ENCODE data around the gene AFG1L. TPM values are rescaled to one million over a fixed set of nuclear protein-coding genes. Genes with fewer than 3 reads are reported as not detected.

The AFG1L gene
- total RNA-seq, 1 donor from 2014 or later, result 2.6 TPM

DNA sequence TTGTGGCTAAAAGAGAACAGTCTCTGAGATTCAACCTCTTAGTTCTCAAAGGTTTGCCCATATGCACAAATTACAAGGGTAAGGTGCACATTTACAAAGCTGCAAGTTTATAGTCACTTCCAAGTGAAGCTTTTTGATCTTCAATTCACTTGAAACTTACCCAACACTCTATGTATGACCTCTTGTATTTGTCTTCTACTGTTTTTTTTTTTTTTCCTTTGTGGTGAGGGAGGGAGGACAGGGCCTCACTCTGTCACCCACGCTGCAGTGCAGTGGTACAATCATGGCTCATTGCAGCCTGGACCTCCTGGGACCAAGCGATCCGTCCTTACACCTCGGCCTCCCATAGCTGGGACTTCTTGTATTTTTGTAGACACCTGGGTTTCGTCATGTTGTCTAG lies 261.4 kb downstream of the AFG1L start:
- DNase-seq (ENCODE audit: low read depth) (no peak), FAIRE-seq (no peak)
- Histone ChIP-seq H3K27me3 (ENCODE audit: control insufficient read depth, insufficient read depth, low read length) (no peaks in the 10 kb centered on the region), H3K36me3 (ENCODE audit: control insufficient read depth, insufficient read depth, low read length) (no peaks in the 10 kb centered on the region), H3K4me3 (ENCODE audit: low read depth, low read length) (no peak overlapping the region)
- TF ChIP-seq, protein P1, sequence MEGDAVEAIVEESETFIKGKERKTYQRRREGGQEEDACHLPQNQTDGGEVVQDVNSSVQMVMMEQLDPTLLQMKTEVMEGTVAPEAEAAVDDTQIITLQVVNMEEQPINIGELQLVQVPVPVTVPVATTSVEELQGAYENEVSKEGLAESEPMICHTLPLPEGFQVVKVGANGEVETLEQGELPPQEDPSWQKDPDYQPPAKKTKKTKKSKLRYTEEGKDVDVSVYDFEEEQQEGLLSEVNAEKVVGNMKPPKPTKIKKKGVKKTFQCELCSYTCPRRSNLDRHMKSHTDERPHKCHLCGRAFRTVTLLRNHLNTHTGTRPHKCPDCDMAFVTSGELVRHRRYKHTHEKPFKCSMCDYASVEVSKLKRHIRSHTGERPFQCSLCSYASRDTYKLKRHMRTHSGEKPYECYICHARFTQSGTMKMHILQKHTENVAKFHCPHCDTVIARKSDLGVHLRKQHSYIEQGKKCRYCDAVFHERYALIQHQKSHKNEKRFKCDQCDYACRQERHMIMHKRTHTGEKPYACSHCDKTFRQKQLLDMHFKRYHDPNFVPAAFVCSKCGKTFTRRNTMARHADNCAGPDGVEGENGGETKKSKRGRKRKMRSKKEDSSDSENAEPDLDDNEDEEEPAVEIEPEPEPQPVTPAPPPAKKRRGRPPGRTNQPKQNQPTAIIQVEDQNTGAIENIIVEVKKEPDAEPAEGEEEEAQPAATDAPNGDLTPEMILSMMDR (IDR thresholded peaks at IDR 0.05; ENCODE audit: insufficient read depth, low read length, severe bottlenecking), result no peak

DNA sequence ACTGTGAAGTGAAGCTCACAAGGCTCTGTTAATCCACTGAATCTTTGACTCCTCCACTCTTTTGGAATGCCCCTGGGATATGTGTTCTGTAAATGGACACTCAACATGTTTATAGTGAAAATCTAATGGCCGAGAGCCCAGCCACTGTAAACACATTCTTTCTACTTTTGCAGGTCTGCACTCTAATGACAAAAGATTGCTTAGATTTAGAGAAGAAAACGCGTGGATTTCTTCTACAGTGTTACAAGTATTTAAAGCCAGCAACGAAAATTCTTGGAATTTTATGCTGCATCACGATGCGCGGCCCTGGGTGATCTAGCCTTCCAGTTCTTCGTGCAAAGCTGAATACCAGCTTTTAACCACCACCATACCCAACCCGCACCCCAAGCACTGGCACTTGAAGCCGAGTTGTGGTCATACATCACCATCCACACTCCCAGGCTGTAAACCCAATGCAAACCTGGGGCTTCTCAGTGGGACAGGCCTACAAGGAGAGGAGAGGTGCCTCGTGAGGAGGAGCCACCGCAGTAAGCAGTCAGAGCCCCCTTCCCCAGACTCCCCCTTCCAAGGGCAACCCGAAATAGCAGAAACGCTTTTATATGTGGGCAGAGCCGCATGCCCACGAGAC lies 262.1 kb downstream of the AFG1L start:
- no peak for FAIRE-seq
- TF ChIP-seq, protein P1 (IDR thresholded peaks at IDR 0.05; ENCODE audit: insufficient read depth, low read length, severe bottlenecking), result no peak

DNA sequence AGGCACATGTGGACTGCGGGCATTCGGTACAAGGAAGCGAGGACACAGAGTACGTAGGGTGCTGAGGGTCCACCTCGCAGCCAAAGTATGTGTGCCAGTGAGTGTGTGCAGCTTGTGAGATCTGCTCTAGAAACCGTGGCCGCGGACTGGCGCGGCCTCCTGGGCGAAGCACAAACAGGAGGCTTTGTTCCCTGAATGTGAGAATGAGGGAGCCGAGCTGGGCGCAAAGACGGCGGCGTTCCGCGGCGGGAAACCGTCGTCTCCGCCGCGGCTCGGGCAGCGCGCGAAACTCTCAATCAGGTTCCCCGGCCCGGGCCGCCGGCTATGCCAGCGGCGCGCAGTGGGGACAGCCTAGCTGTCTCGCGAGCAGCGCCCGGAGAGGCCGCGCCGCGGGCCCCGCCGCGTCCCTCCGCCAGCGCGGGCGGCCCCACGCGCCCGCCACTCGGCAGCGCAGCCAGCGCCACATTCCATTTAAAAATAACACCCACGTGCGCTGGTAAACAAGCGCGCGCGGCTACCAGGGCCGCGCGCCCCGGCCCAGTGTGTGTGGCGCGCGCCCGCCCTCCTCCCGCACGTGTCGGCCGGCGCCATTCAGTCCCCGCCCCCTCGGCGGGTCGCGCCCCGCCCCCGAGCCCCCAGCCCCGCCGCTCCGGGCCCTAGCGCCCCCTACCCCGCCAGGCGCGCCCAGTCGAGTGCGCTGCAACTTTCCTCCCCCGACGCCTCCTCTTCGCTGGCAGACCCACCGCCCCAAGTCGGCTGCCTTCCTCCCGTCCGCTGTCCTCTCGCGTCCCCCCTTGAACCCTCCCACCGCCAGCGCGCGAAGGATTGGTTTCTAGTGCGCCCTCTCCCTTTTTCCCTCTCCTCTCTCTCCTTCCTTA lies 262.9 kb downstream of the AFG1L start:
- peak; percentile 19 for DNase-seq (ENCODE audit: low read depth)
- H3K4me3 ChIP-seq (ENCODE audit: low read depth, low read length), result peak overlapping the region; percentile 55
- no peak for FAIRE-seq
- no peaks in the 10 kb centered on the region for H3K36me3 ChIP-seq (ENCODE audit: control insufficient read depth, insufficient read depth, low read length)
- TF ChIP-seq, protein P1 (IDR thresholded peaks at IDR 0.05; ENCODE audit: insufficient read depth, low read length, severe bottlenecking), result no peak
- H3K27me3 ChIP-seq (ENCODE audit: control insufficient read depth, insufficient read depth, low read length), result no peaks in the 10 kb centered on the region

More for the DNA sequence above, 262.1 kb downstream of the AFG1L start:
- no peaks in the 10 kb centered on the region for H3K27me3 ChIP-seq (ENCODE audit: control insufficient read depth, insufficient read depth, low read length)
- DNase-seq (ENCODE audit: low read depth), result no peak
- H3K4me3 ChIP-seq (ENCODE audit: low read depth, low read length), result peak overlapping the region; percentile 55
- no peaks in the 10 kb centered on the region for H3K36me3 ChIP-seq (ENCODE audit: control insufficient read depth, insufficient read depth, low read length)

DNA sequence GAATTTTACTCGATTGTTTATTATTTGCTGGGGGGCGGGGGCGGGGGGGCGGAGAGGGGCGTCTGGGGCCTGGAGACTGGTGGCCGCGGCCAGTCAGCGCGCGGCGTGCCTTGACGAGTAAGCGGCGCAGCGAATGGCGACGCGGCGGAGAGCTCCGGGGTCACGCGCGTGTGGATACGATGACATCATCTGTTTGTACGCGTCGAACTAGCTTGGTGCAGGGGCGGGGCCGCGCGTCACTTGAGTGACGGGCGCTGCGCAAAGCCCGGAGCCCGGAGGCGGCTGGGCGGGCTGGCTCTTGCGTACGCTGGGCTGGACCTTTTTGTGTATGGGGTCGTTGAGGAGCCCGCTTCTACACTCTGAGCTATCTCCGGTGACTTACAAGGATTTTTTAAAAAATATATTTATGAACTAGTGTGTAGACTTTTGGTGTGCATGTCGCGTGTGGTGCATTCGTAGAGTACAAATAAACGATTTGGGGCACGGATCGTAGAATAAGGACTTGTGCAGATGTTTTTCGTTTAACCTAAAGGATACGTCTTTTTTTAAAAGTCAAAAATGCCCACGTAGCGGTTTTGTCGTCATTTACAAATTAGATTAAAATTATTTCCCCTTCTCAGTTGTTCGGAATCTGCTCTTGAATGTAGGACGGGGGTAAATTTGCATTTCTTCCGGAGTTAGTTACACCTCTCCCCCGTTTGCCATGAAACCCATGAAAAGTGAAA lies 263.7 kb downstream of the AFG1L start:
- TF ChIP-seq, protein P1 (IDR thresholded peaks at IDR 0.05; ENCODE audit: insufficient read depth, low read length, severe bottlenecking), result no peak
- FAIRE-seq (no peak), DNase-seq (ENCODE audit: low read depth) (peak; percentile 92)

DNA sequence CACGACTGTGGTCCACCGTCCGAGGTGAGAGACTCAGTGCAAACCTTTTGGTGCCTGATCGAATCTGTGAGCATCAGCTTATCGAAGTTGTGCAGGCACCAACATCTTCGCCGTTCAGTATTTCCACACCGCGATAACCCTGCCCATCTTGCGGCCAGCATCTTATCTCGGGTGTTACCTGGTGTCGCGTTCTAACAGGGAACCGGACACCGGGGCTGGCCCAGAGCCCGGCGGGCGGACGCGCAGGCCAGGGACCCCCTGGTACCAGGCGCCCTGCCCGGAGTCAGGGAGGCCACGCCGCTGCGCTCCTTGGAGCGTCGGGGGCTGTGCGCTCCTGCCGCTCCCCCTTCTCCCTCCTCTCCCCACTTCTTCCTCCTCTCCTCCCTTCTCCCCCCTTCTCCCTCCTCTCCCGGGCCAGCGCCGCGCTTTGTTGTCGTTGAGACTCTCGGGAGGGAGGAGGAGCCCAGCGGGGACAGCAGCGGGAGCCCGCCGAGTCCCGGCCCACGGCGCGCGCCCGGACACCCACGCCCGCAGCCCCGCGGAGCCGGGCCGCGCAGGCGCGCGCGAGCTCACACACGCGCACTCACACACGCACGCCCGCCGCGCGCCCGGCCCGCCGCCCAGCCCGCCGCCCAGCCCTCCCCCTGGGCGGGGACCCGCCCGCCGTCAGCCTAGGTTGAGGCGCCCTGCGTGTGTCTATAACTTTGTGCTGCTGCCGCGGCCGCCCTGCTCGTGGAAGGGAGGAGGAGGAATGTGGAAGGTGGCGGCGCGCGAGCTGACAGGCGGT lies 264.4 kb downstream of the AFG1L start:
- H3K27me3 ChIP-seq (ENCODE audit: control insufficient read depth, insufficient read depth, low read length), result no peaks in the 10 kb centered on the region
- peak overlapping the region; percentile 55 for H3K4me3 ChIP-seq (ENCODE audit: low read depth, low read length)
- TF ChIP-seq, protein P1 (IDR thresholded peaks at IDR 0.05; ENCODE audit: insufficient read depth, low read length, severe bottlenecking), result no peak
- H3K36me3 ChIP-seq (ENCODE audit: control insufficient read depth, insufficient read depth, low read length), result no peaks in the 10 kb centered on the region
- peak; percentile 51 for DNase-seq (ENCODE audit: low read depth)
- FAIRE-seq, result no peak

More for the DNA sequence above, 263.7 kb downstream of the AFG1L start:
- Histone ChIP-seq H3K27me3 (ENCODE audit: control insufficient read depth, insufficient read depth, low read length) (no peaks in the 10 kb centered on the region), H3K4me3 (ENCODE audit: low read depth, low read length) (peak overlapping the region; percentile 55), H3K36me3 (ENCODE audit: control insufficient read depth, insufficient read depth, low read length) (no peaks in the 10 kb centered on the region)
